Tibial nerve (tissue), 4 donors: Measurements from ENCODE around the gene P2RY8. TPM values are rescaled to one million over a fixed set of nuclear protein-coding genes. Genes with fewer than 3 reads are reported as not detected.
"Not testable (repeated sequence)": the region's sequence is repeated elsewhere in the genome, so short reads cannot be mapped to it uniquely, and the experiment has no call there.

ENCODE experiments used
- DNase-seq, 2 donors: peaks; one replicate each; pipeline ENCODE4 v3.0.0-alpha.2; 2019; ENCODE audit warnings: low spot score in 2 of 2
- H3K27ac ChIP-seq, 4 donors: fragments of 200-600 bp; sonication (generic) in 3 of 4; one replicate each; pipeline ENCODE4 v1.5.1; 2017 to 2019; ENCODE audit warnings: mild to moderate bottlenecking in 1 of 4
- H3K27me3 ChIP-seq, 2 donors: fragments of 200-600 bp; sonication (generic) in 1 of 2; one replicate each; pipeline versions ENCODE4 v1.5.1 to v1.6.0; 2017 to 2019
- H3K36me3 ChIP-seq, 3 donors: fragments of 200-600 bp; sonication (generic); one replicate each; pipeline ENCODE4 v1.5.1; 2018 to 2019
- H3K4me1 ChIP-seq, 4 donors: fragments of 200-600 bp; sonication (generic) in 3 of 4; one replicate each; pipeline ENCODE4 v1.5.1; 2017 to 2019
- H3K4me3 ChIP-seq, 4 donors: fragments of 200-600 bp; sonication (generic) in 3 of 4; one replicate each; pipeline ENCODE4 v1.5.1; 2017 to 2019; ENCODE audit warnings: mild to moderate bottlenecking in 1 of 4, moderate library complexity in 1 of 4
- H3K9me3 ChIP-seq, 4 donors: fragments of 200-600 bp; sonication (generic) in 3 of 4; one replicate each; pipeline ENCODE4 v1.5.1; 2017 to 2019
- EP300 ChIP-seq, 2 donors: sonication (generic); formaldehyde crosslinking; IDR thresholded peaks; one replicate each; pipeline ENCODE4 v1.6.1; 2017; ENCODE audit warnings: antibody characterized with exemption in 2 of 2, mild to moderate bottlenecking in 1 of 2
- POLR2A ChIP-seq, 2 donors: fragments of 450-650 bp; IDR thresholded peaks; one replicate each; pipeline ENCODE4 v1.6.1; 2017; ENCODE audit warnings: antibody characterized with exemption in 2 of 2, mild to moderate bottlenecking in 2 of 2, moderate library complexity in 2 of 2
- WGBS, 2 donors: methylation state at CpG; one replicate each; pipeline ENCODE4 v1.1.5; 2018; 5-methylcytosine and 5-hydroxymethylcytosine counted together
- total RNA-seq, 4 donors: library from RNA; depleted of rRNA; stranded (reverse); fragments of >200 nt; gene quantifications; one replicate each; pipeline ENCODE4 v1.1.0, GENCODE V29; 2016
- TF ChIP-seq, protein P1 (sequence below), 5 experiments: fragments of 200-600 bp in 3 of 5; fragments of 450-650 bp in 2 of 5; sonication (generic) in 3 of 5; IDR thresholded peaks; one replicate each; pipeline ENCODE4 v1.5.1; 2016 to 2019; ENCODE audit warnings: antibody characterized with exemption in 5 of 5, mild to moderate bottlenecking in 3 of 5, moderate library complexity in 2 of 5

P2RY8 gene
- total RNA-seq, 4 donors from 2014 or later, result 0.84 to 2.8 (median 1.2) TPM

DNA sequence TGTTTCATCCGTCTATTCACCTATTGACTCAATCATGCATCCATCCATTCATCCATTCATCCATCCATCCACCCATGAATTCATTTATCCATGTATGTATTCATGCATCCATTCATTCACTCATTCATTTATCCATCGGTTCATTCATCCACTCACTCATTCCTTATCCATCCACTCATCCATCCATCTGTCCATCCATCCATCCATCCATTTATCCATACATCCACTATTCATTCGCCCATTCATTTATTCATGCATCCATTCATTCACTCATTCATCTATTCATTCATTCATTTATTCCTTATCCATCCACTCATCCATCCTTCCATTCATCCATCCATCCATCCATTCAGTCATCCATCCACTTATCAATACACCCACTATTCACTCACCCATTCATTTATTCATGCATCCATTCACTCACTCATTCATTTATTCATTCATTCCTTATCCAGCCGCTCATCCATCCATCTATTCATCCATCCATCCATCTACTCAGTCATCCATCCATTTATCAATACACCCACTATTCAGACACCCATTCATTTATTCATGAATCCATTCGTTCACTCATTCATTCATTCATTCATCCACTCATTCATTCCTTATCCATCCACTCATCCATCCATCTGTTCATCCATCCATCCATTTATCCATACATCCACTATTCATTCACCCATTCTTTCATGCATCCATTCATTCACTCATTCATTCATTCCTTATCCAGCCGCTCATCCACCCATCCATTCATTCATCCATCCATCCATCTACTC is 11.2 kb downstream of the P2RY8 start:
- Histone ChIP-seq H3K9me3 (peaks cover 0 to 24% (median 0%) of the 10 kb centered on the region in 4 donors), H3K4me1 (no peaks in the 10 kb centered on the region), H3K27ac (no peak overlapping the region), H3K27me3 (no peaks in the 10 kb centered on the region), H3K4me3 (no peak overlapping the region), H3K36me3 (no peaks in the 10 kb centered on the region)
- TF ChIP-seq POLR2A (IDR thresholded peaks at IDR 0.05) (no peak), EP300 (IDR thresholded peaks at IDR 0.05) (no peak)
- TF ChIP-seq, protein P1, sequence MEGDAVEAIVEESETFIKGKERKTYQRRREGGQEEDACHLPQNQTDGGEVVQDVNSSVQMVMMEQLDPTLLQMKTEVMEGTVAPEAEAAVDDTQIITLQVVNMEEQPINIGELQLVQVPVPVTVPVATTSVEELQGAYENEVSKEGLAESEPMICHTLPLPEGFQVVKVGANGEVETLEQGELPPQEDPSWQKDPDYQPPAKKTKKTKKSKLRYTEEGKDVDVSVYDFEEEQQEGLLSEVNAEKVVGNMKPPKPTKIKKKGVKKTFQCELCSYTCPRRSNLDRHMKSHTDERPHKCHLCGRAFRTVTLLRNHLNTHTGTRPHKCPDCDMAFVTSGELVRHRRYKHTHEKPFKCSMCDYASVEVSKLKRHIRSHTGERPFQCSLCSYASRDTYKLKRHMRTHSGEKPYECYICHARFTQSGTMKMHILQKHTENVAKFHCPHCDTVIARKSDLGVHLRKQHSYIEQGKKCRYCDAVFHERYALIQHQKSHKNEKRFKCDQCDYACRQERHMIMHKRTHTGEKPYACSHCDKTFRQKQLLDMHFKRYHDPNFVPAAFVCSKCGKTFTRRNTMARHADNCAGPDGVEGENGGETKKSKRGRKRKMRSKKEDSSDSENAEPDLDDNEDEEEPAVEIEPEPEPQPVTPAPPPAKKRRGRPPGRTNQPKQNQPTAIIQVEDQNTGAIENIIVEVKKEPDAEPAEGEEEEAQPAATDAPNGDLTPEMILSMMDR (IDR thresholded peaks at IDR 0.05), result no peak
- DNase-seq, result no peak
- WGBS, 2 donors, result 88 to 90% methylated on average over 6 of the region's 6 CpGs

- Histone ChIP-seq H3K4me3 (no peak overlapping the region), H3K4me1 (no peaks in the 10 kb centered on the region), H3K27me3 (no peaks in the 10 kb centered on the region), H3K9me3 (peaks cover 0 to 32% (median 0%) of the 10 kb centered on the region in 4 donors), H3K27ac (no peak overlapping the region), H3K36me3 (no peaks in the 10 kb centered on the region)
- TF ChIP-seq, protein P1 (IDR thresholded peaks at IDR 0.05), result no peak
- no peak for TF ChIP-seq POLR2A (IDR thresholded peaks at IDR 0.05)
- DNase-seq, result no peak
- WGBS, 2 donors, result 79 to 80% methylated on average over 4 of the region's 4 CpGs
Measured at GRCh38 chrX:1524874-1525582, 12.0 kb downstream of the P2RY8 start.

DNA sequence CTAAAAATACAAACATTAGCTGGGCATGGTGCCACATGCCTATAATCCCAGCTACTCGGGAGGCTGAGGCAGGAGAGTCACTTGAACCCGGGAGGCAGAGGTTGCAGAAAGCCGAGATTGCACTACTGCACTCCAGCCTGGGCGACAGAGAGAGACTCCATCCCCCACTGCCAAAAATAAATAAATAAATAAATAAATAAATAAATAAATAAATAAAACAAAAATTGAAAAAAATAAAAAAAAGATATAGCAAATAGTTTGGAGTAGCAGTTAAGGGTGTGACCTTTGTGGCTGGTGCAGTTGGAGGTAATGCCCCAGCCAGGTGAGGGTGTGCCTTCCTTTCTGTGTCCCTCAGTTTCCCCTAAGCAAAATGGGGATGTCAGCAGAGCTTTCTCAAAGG is 14.1 kb downstream of the P2RY8 start:
- not testable (repeated sequence) for H3K27ac ChIP-seq, H3K4me1 ChIP-seq, DNase-seq, H3K4me3 ChIP-seq, H3K27me3 ChIP-seq, H3K36me3 ChIP-seq
- peaks cover 0 to 53% (median 0%) of the 10 kb centered on the region in 4 donors for H3K9me3 ChIP-seq
- 69 to 79% methylated on average over 4 of the region's 4 CpGs for WGBS, 2 donors

DNA sequence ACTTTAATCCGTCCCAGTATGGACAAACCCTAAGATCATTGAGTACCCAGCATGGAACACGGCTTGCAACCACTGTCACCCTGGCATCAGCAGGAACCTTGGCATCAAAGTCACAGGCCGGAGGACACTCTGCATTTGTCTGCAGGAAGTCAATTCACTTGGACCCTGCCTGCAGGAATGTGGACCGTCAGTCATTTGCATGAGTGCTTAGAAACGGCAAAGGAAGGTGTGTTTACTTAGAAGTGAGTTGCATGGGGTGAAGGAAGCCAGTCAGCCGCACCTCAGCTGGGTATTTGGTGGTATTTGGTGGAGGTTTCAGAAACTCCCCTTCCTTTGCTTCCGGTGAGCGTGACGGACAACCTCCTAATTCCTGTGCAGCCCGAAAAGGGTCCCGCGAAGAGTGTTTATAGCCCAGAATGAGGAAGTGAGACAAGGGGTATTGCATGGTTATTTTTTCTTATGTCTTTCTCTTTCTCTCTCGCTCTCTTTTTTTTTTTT is 15.5 kb downstream of the P2RY8 start:
- no peak overlapping the region for H3K4me3 ChIP-seq
- no peaks in the 10 kb centered on the region for H3K36me3 ChIP-seq
- WGBS, 2 donors, result 41 to 64% methylated on average over 13 of the region's 13 CpGs
- peaks cover 0 to 53% (median 0%) of the 10 kb centered on the region in 4 donors for H3K9me3 ChIP-seq
- no peak for DNase-seq
- TF ChIP-seq EP300 (IDR thresholded peaks at IDR 0.05) (no peak), POLR2A (IDR thresholded peaks at IDR 0.05) (no peak)
- TF ChIP-seq, protein P1 (IDR thresholded peaks at IDR 0.05), result no peak
- H3K4me1 ChIP-seq, result no peaks in the 10 kb centered on the region
- no peaks in the 10 kb centered on the region for H3K27me3 ChIP-seq
- H3K27ac ChIP-seq, result no peak overlapping the region

- H3K4me1 ChIP-seq, result no peaks in the 10 kb centered on the region
- TF ChIP-seq EP300 (IDR thresholded peaks at IDR 0.05) (no peak), POLR2A (IDR thresholded peaks at IDR 0.05) (no peak)
- TF ChIP-seq, protein P1 (IDR thresholded peaks at IDR 0.05), result no peak
- WGBS, 2 donors, result 78 to 83% methylated on average over 2 of the region's 2 CpGs
- H3K27me3 ChIP-seq, result no peaks in the 10 kb centered on the region
- no peak overlapping the region for H3K27ac ChIP-seq
- no peaks in the 10 kb centered on the region for H3K36me3 ChIP-seq
- H3K4me3 ChIP-seq, result no peak overlapping the region
- DNase-seq, result no peak
- H3K9me3 ChIP-seq, result peaks cover 0 to 53% (median 0%) of the 10 kb centered on the region in 4 donors
Measured at GRCh38 chrX:1520350-1520749, 16.6 kb downstream of the P2RY8 start.
